Activated T-helper 9 cell treated with anti-CD3 and anti-CD28 coated beads, Interleukin-2, amount 50 U/mL, for 16 hours (primary cell): ENCODE results near the gene AIRE.
"Not testable (repeated sequence)": the region's sequence is repeated elsewhere in the genome, so short reads cannot be mapped to it uniquely, and the experiment has no call there.

Source experiments
- DNase-seq: peaks from one replicate; pipeline ENCODE4 v3.0.0-alpha.2; 2020; ENCODE audit warnings: low read depth

AIRE gene

GRCh38 chr21:44285138-44285992 lies at the start of gene AIRE:
Gene AIRE, plus strand, starts transcription at chr21:44285876. Its CDS starts 131 bp downstream, at chr21:44286007.
- no peak for DNase-seq

GRCh38 chr21:44240353-44240752 lies 45.3 kb upstream of the AIRE start:
- DNase-seq, result not testable (repeated sequence)

GRCh38 chr21:44240842-44241241 lies 44.8 kb upstream of the AIRE start, which contains the start of gene ICOSLG:
Gene ICOSLG, minus strand, starts transcription at chr21:44240943. Its CDS starts 126 bp downstream, at chr21:44240817.
- not testable (repeated sequence) for DNase-seq

- DNase-seq, result not testable (repeated sequence)
Measured at GRCh38 chr21:44241281-44241680, 44.4 kb upstream of the AIRE start.

GRCh38 chr21:44243980-44244379 lies 41.7 kb upstream of the AIRE start:
- not testable (repeated sequence) for DNase-seq

DNA sequence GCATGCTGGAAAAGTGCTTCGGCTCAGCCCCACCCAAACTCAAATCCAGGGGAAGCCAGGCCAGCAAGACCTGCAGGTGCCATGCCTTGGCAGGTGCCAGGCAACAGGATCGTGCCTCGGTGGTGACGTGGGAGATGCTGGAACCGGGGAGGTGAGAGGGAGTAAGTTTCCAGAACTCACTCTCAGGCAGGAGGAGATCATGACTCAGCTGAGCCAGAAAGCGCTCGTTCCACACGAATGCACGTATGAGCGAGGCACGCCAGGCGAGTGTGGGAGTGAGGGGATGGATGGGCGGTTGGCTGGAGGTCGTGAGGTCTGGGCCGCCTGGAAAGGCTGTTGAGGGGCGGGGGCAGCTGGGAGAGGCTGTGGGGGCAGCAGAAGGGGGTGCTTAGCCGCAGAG lies 37.8 kb upstream of the AIRE start:
- DNase-seq, result not testable (repeated sequence)

GRCh38 chr21:44249204-44250037 lies 36.3 kb upstream of the AIRE start:
- DNase-seq, result not testable (repeated sequence)

GRCh38 chr21:44253832-44254710 lies 31.6 kb upstream of the AIRE start:
- no peak for DNase-seq

DNA sequence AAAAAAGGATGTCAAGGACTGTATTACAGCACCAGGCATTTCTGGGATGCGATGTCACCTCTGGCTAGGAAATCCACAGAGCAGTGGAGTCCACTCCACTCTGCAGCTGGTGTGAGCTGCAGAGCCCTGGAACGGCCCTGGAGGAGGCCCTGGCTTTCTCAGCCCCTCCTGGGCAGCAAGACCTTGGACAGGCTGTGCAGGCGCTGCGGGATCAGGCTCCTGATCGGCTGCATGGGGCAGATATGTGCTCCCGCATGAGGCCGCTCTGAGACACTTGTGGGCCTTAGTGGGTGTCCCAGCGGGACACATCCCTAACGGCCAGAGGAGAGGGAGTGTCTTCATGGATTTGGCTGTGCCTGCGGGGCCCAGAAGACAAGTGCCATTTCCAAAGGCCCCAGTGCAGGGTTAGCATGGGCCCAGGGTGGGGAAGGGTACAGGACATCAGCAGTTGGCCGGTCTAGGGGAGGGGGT lies 30.1 kb upstream of the AIRE start:
- DNase-seq, result no peak

DNA sequence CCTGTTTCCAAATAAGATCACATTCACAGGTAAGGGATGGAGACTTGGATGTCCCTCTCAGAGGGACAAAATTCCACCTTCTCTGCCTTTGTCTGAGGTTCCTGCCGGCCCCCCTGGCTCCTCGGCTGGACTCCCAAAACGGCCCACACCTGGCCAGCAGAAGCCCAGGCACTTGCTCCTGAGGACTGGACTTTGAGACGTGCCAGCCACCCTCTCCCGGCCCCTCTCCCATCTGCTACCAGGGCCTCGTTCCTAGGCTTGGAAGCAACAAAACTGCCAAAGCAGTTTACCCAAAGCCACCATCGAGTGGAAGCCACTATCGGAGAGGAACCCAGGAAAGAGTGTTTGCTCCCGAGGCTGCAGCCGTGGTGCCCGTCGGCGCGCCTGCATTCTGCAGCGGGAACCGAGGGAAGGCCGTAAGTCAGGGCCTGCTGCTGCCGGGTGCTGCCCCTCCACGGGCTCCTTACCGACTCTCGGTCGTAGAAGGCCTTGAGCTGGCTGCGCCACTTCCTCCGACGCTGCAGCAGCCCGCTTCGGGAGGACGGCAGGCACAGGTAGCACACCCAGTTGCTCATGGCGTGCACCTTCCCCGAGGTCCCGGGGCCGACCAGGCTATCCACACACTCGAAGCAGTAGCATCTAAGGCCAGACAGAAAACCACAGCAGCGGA lies 27.5 kb upstream of the AIRE start:
- DNase-seq, result no peak

DNA sequence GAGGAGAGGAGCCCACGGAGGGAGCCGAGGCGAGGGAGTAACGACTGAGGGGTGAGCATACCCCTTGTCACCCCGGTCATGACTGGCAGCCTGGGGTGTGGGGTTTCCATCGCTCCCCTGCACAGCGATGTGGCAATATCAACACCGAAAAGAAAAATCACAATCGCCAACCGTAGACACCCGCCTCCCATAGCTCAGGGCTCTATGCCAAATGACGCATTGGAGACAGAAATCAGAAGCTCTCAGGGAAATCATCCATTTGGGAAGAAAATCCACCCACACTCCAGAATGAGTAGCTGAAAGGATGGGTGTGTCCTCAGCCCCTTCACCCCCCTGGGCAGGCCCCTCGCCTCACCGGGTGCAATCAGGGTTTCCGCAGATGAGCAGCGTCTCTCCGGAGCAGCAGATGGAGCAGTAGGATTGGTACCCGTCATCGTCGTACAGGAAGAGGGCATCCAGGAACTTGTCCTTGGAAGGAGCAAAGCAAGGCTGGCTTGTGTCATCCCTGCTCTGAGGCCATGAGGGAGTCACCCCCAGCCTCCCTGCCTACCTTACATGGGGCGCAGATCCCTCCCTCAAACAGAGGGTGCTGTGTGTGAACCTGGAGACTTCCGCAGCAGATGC lies 26.5 kb upstream of the AIRE start:
- DNase-seq, result no peak

GRCh38 chr21:44260066-44260465 lies 25.6 kb upstream of the AIRE start:
- no peak for DNase-seq

DNA sequence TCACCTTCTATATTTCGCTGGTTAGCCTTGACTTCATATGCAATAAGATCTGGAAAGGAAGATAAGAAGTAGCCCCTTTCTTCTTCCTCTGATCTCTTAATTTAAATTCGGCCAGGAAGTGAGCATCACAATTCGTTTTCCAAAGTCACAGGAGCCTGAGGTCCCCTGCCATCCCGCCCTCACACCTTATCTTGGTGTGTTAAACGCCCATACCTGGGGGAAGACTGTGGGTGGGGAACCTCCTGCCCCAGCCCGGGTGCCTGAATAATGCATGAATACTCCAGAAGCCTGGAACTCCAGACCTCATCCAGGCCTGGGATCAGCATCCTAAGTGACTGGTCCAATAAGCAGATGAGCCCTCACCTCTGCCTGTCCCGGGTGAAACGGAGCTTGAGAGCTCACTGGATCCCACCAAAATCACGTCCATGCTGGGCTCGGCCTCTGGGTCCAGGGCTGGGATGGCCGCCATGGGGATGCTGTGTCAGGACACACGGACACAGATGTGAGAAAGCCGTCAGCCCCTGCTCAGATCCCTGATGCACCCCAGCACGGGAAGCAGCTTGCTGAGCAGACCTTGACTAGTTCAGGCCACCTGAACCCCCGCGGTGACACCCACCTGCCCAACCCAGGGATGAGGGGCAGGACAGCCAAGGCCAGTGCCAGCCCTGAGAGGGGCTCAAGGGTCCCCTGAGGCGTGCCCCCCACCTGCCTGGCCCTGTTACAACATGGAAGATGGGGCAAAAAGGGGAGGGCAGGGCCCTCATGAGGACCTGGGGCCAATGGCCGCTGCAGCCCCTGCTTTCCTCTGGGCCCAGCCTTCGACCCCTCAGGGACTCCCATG lies 24.7 kb upstream of the AIRE start:
- no peak for DNase-seq

DNA sequence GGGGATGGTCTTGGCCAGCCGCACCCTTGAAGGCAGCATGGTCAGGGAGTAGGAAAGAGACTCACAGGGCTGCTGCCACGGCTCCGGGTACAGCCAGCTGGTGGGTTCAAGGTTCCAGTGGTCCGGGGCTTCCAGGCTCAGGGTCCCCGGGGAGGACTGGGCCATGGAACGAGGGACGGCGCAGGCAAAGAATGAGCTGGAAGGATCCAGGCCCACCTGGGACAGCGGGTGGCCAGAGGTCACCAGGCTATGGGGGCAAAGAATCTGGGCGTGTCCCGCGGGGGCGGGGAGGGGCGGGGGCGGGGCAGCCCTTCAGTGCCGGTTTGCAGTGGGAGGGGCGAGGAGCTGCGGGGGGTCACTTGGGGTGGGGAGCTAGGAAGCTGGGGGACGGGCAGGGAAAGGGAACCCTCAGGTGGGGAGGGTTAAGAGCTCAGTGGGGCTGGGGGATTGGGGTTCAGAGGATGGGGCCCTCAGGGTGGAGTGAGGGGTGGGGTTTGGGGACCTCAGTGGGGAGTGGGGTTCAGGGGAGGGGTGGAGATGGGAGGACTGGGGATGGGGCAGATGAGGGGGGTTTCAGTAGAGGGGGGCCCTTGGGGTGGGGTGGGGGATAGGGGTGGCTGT lies 23.9 kb upstream of the AIRE start, which contains the start of gene DNMT3L:
Gene DNMT3L, minus strand, starts transcription at position 223 of the 621 bp plus-strand sequence. CDS start 638 bp downstream, outside the sequence.
- DNase-seq, result no peak

DNA sequence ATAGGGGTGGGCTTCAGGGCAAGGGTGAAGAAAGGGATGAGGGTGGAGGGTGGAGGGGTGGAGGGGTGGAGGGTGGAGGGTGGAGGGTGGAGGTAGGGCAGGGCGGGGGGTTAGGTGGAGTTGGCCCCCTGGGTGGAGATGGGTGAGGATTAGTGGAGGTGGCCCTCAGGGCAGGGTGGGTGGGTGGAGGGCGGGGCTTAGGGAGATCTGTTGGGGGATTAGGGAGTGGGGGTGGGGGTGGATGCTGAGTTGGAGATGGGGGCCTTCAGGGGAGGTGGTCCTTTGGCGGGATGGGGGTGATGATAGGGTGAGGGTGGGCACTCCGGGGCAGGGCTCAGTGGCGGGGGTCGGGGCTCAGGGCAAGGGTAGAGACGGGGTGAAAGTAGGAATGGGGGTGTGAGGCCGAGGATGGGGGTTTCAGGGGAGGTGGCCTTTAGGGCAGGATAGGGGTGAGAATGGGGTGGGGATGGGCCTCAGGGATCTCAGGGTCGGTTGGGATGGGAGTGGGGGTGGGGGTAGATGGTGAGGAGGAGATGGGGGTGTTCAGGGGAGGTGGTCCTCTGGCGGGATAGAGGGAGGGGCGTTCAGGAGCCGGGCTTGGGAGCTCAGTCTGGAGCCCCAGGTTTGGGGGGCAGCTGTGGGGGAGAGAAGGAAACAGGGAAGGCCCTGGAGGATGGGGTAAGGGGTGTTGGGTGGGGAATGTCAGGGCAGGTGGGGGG lies 23.2 kb upstream of the AIRE start:
- DNase-seq, result no peak

GRCh38 chr21:44263221-44263760 lies 22.4 kb upstream of the AIRE start:
- DNase-seq, result no peak

DNA sequence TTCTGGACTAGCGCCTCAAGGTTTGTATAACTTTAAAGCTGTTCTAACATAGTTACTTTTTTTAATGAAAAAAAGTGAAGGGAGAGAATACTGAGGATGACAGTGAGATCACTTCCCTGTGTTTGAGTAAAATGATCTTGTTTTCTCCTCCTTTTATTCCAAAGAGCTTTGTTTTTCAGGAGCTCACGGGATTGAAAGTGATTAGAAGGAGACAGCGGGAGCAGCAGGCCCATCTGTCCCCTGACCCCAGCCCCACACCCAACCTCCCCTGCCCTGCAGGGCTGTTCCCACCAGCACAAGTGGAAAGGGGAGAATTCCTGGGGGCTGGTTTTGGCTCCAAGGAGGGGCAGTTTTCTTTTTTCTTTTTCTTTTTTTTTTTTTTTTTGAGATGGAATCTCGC lies 21.9 kb upstream of the AIRE start:
- DNase-seq, result no peak

DNA sequence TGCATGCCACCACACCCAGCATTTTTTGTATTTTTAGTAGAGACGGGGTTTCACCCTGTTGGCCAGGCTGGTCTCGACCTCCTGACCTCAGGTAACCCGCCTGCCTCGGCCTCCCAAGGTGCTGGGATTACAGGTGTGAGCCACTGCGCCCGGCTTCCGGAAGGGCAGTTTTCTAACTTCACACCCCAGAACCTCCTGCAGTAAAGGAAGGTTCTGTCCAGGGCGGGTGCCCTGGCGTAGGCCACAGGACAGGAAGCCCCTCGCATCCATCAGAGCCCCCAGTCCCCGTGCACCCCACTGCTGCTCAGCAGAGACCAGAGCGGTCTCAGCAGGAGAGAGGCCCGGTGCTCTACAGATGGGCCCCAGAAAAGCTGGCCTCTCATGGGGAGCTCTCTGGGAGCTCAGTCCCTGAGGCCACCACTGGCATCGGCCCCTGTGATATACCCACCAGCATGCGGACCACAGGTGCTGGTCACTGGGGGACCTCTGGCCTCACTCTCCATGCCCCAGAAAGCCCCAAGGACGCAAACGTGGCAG lies 19.9 kb upstream of the AIRE start:
- DNase-seq, result no peak
